CD8-positive, alpha-beta memory T cell (primary cell): ENCODE measurements around the gene NR2F2. TPM values are rescaled to one million over a fixed set of nuclear protein-coding genes. Genes with fewer than 3 reads are reported as not detected.
"Not testable (repeated sequence)": the region's sequence is repeated elsewhere in the genome, so short reads cannot be mapped to it uniquely, and the experiment has no call there.

Source experiments
- CTCF ChIA-PET: fragments of 350-600 bp; sonication (Branson Sonifier 250); formaldehyde crosslinking; loops from one replicate; lab custom pipeline; 2021; ENCODE audit warnings: antibody characterized with exemption; lab: Charles Lee
- POLR2A ChIA-PET: fragments of 350-600 bp; sonication (Branson Sonifier 250); formaldehyde crosslinking; loops from one replicate; lab custom pipeline; 2021; ENCODE audit warnings: antibody characterized with exemption; lab: Charles Lee
- DNase-seq, 5 donors: peaks; one replicate each; pipeline versions ENCODE4 v3.0.0 to v3.0.0-alpha.2; 2020 to 2022; ENCODE audit warnings: mixed read lengths in 1 of 5
- H3K27ac ChIP-seq: one replicate; pipeline ENCODE4 v1.7.0; 2013; ENCODE audit warnings: low read depth, mild to moderate bottlenecking, low read length, moderate library complexity
- H3K27me3 ChIP-seq: 2 replicates; pipeline ENCODE4 v1.7.0; 2013; ENCODE audit warnings: low read length, mild to moderate bottlenecking; ENCODE audit not compliant: insufficient read depth, poor library complexity, severe bottlenecking
- H3K36me3 ChIP-seq: 2 replicates; pipeline ENCODE4 v1.7.0; 2013; ENCODE audit warnings: mild to moderate bottlenecking, low read length, moderate library complexity; ENCODE audit not compliant: insufficient read depth
- H3K4me1 ChIP-seq: 2 replicates; pipeline ENCODE4 v1.7.0; 2013; ENCODE audit warnings: mild to moderate bottlenecking, low read length, moderate library complexity; ENCODE audit not compliant: insufficient read depth
- H3K4me3 ChIP-seq: 2 replicates; pipeline ENCODE4 v1.7.0; 2013; ENCODE audit warnings: mild to moderate bottlenecking, low read length
- H3K9me3 ChIP-seq: 2 replicates; pipeline ENCODE4 v1.7.0; 2013; ENCODE audit warnings: mild to moderate bottlenecking, low read length
- H3K27ac Mint-ChIP-seq, 8 donors: one replicate each; pipeline ENCODE4 v1.8.0; 2020 to 2021; ENCODE audit warnings: mixed read lengths in 8 of 8, mild to moderate bottlenecking in 6 of 8, inconsistent platforms in 3 of 8, moderate library complexity in 3 of 8
- H3K27me3 Mint-ChIP-seq, 2 donors: one replicate each; pipeline ENCODE4 v1.8.0; 2020 to 2021; ENCODE audit warnings: mixed read lengths in 2 of 2, mild to moderate bottlenecking in 1 of 2, moderate library complexity in 1 of 2
- H3K36me3 Mint-ChIP-seq, 3 donors: one replicate each; pipeline ENCODE4 v1.8.0; 2020 to 2021; ENCODE audit warnings: mixed read lengths in 3 of 3, inconsistent platforms in 1 of 3, mild to moderate bottlenecking in 1 of 3
- H3K4me1 Mint-ChIP-seq, 3 donors: one replicate each; pipeline ENCODE4 v1.8.0; 2020 to 2021; ENCODE audit warnings: mixed read lengths in 3 of 3, inconsistent platforms in 1 of 3, mild to moderate bottlenecking in 1 of 3
- H3K4me3 Mint-ChIP-seq, 7 donors: one replicate each; pipeline ENCODE4 v1.8.0; 2020 to 2021; ENCODE audit warnings: mixed read lengths in 7 of 7, mild to moderate bottlenecking in 6 of 7, moderate library complexity in 4 of 7, inconsistent platforms in 2 of 7
- H3K9me3 Mint-ChIP-seq, 5 donors: one replicate each; pipeline ENCODE4 v1.8.0; 2020 to 2022; ENCODE audit warnings: mixed read lengths in 5 of 5, mild to moderate bottlenecking in 3 of 5, moderate library complexity in 2 of 5, inconsistent platforms in 1 of 5
- polyA plus RNA-seq: library from polyadenylated mRNA; unstranded; fragments of 300-500 nt; fragmentation: Illumina TruSeq; gene quantifications from one replicate; pipeline ENCODE4 v1.2.3, GENCODE V29; 2021
- total RNA-seq, 2 experiments: library from RNA; stranded (reverse); gene quantifications; one replicate each; pipeline ENCODE4 v1.2.3, GENCODE V29; 2021

The NR2F2 gene
- total and polyA plus RNA-seq, 3 experiments from 2014 or later = not detected

- H3K9me3 Mint-ChIP-seq = peaks cover 6 to 16% (median 9%) of the 10 kb centered on the region in 5 donors
- H3K4me1 ChIP-seq, H3K4me3 ChIP-seq, H3K27me3 ChIP-seq, H3K27ac ChIP-seq, H3K36me3 Mint-ChIP-seq, CTCF ChIA-PET, H3K36me3 ChIP-seq, H3K27me3 Mint-ChIP-seq, POLR2A ChIA-PET, H3K4me3 Mint-ChIP-seq, H3K4me1 Mint-ChIP-seq, H3K9me3 ChIP-seq, DNase-seq, H3K27ac Mint-ChIP-seq: not testable (repeated sequence)
These were observed 49.1 kb downstream of the NR2F2 start for GRCh38 chr15:96379592-96379991.

DNA sequence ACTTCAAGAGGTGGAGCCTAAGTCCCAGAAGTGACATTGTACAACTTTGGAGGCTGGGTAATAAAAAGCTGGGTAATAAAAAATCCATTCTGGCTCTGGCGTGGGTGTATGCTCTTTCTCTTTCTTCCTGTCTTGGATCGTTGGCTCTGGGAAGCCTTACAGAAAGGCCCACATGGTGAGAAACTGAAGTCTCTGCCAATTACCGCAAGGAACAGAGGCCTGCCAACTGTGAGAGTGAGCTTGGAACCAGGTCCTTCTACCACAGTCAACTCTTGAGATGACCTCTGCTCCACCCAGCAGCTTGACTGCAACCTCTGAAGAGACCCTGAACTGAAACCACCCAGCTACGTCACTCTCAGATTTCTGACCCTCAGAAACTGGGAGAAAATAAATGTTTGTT is 51.0 kb downstream of the NR2F2 start:
- ChIA-PET CTCF (interaction anchor here (1.0 kb wide), 1 partner anchor 24 kb away, joined by 3 read pairs; no protein-coding TSS in a partner anchor), POLR2A (no interaction called here)
- H3K36me3 Mint-ChIP-seq = no peaks in the 10 kb centered on the region
- H3K27ac ChIP-seq = no peak overlapping the region
- H3K4me3 Mint-ChIP-seq = no peak overlapping the region
- H3K36me3 ChIP-seq = no peaks in the 10 kb centered on the region
- H3K4me3 ChIP-seq = no peak overlapping the region
- H3K9me3 ChIP-seq = no peaks in the 10 kb centered on the region
- H3K4me1 Mint-ChIP-seq = no peaks in the 10 kb centered on the region
- no peaks in the 10 kb centered on the region for H3K4me1 ChIP-seq
- no peak overlapping the region for H3K27ac Mint-ChIP-seq
- H3K27me3 Mint-ChIP-seq = peaks cover 4 to 6% of the 10 kb centered on the region in 2 donors
- DNase-seq = no peak
- H3K9me3 Mint-ChIP-seq = peaks cover 3 to 16% (median 12%) of the 10 kb centered on the region in 5 donors
- H3K27me3 ChIP-seq = no peaks in the 10 kb centered on the region

GRCh38 chr15:96385195-96385594 is 54.7 kb downstream of the NR2F2 start:
- no peak overlapping the region for H3K27ac Mint-ChIP-seq
- CTCF ChIA-PET = no interaction called here
- H3K27me3 Mint-ChIP-seq = peaks cover 6 to 7% of the 10 kb centered on the region in 2 donors
- Histone ChIP-seq H3K27me3 (no peaks in the 10 kb centered on the region), H3K27ac (no peak overlapping the region), H3K4me3 (no peak overlapping the region), H3K9me3 (no peaks in the 10 kb centered on the region), H3K36me3 (no peaks in the 10 kb centered on the region), H3K4me1 (no peaks in the 10 kb centered on the region)
- POLR2A ChIA-PET = no interaction called here
- H3K4me1 Mint-ChIP-seq = no peaks in the 10 kb centered on the region
- DNase-seq = no peak
- H3K9me3 Mint-ChIP-seq = peaks cover 6 to 17% (median 12%) of the 10 kb centered on the region in 5 donors
- H3K4me3 Mint-ChIP-seq = no peak overlapping the region
- no peaks in the 10 kb centered on the region for H3K36me3 Mint-ChIP-seq

DNA sequence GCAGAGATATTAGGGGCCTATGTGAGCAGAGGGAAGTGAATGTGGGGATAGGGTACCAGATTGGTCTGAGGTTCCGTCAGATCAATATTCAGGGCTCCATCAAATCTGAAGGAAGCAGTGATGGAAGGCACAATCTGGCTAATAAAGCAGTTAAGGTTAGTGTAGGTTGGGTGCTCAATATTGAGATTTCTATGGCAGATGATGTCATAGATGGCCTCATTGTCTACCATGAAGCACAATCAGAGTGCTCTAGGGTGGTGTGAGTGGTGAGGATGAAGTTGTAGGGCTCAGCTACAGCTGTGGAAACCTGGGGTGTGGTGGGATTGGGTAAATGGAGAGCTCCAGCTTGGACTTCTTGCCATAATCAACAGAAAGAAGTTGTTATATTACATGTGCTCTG is 58.2 kb downstream of the NR2F2 start:
- no peaks in the 10 kb centered on the region for H3K4me1 Mint-ChIP-seq
- peaks cover 3 to 17% (median 6%) of the 10 kb centered on the region in 5 donors for H3K9me3 Mint-ChIP-seq
- no peak for DNase-seq
- H3K4me3 Mint-ChIP-seq = no peak overlapping the region
- no peaks in the 10 kb centered on the region for H3K4me1 ChIP-seq
- peaks cover 7 to 10% of the 10 kb centered on the region in 2 donors for H3K27me3 Mint-ChIP-seq
- H3K4me3 ChIP-seq = no peak overlapping the region
- ChIA-PET POLR2A (no interaction called here), CTCF (no interaction called here)
- no peaks in the 10 kb centered on the region for H3K9me3 ChIP-seq
- no peak overlapping the region for H3K27ac ChIP-seq
- no peaks in the 10 kb centered on the region for H3K36me3 ChIP-seq
- H3K27me3 ChIP-seq = no peaks in the 10 kb centered on the region
- H3K36me3 Mint-ChIP-seq = no peaks in the 10 kb centered on the region
- no peak overlapping the region for H3K27ac Mint-ChIP-seq
